LoVo (cell line): ENCODE results near the gene CST9L.

Source experiments
- DNase-seq: peaks from one replicate; pipeline ENCODE4 v3.0.0-alpha.2; 2016; ENCODE audit warnings: low spot score

Gene CST9L

DNA sequence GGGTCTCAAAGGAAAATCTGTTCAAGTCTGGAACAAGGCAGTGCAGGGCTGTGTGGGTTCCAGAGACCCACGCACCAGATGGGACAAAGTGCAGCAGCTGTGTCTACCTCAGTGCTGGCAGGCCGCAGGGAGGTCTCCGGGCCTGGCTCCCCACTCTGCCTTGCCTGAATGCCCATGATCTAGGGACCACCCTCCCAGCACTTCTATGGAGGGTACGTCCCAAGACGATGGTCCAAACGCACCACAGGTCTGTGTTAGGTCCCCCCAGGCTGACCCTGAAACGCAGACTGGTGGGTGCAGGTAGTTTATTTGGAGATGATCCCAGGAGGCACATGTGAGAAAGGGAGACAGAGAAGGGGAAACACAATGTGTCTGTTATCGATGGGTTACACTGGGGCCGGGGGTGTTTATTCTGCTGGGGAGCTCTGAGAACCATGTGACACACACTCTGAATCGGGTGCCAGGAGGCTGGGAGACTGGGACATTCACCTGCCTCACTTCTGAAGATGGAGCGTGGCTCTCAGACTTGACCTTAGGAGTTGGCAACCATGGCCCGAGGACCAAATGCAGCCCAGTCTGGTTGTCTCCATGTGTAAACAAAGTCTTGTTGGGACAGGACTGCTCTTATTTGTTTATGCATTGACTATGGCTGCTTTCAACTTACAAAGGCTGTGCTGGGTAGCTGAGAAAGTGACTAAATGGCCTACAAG is 21.7 kb downstream of the CST9L start:
- no peak for DNase-seq

DNA sequence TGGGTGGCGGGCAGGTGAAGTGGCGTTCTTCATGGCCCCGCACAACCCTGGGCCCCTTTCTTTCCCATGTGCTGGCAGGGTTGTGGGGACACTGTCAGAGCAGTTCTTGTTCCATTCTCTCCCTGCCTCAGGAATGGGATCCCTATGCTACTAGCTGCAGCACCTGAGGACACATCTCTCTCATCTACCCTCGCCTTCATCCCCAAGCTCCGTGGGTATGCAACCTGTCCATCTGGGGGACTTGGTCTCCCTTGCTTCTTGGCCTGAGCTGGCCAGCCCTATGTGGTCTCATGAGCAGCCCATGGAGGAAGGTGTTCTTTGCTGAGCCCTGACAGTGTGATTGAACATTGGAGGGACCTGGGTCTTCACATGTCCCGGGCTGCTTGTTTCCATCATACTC is 24.2 kb downstream of the CST9L start:
- DNase-seq = no peak

DNA sequence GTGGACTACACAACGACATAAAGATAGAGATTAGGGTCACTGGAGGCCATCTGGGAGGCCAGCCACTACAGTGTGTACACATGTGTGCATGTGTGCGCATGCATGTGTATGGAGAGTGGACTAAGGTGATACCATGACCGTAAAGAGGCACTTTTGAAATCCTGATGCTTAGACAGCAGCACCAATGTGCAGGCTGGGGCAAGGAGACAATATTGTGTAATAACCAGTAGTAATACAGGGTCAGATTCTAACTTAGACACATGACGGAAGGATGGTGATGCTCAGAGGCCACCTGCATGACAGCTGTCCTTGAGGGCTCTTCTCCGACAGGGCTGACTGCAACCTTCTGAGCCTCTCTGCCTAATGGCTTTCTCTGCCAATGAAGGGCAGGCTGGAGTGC is 25.5 kb downstream of the CST9L start:
- no peak for DNase-seq

DNA sequence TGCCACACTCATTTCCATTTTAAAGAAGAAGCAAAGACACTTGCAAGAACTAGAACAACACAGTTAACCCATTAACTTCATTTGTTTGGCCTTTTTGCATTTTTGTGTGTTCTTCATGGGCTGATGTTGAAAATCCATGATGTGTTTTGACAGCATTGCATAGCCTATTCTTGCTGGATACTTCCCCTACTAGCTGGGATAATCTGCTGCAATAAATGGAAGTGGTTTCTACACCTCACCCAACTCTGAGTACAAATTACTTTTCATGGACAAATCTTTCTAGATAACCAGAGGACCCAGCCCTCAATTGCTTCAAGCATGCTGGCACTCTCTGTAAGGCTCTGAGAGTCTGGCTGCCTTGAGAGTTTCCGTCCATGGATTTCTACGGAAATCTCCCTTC is 26.5 kb downstream of the CST9L start:
- DNase-seq = no peak

DNA sequence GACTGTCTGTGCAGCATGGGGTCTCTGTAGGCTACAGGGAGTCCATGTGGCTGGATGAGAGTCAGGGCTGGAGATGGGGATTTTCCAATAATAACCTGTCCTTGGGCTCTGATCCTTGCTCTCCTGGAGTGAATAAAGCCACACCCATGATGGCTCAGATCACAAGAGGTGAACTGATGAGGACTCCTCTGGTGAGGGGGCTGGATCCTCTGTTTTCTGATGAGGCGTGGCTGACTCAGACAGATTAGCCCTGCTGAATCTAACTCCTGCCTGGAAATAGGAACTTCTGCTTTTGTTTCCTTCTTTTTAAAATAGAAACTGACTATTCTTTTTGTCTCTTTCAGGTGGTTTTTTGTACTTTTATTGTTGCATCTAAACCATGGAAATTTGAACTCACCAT is 27.0 kb downstream of the CST9L start:
- no peak for DNase-seq

DNA sequence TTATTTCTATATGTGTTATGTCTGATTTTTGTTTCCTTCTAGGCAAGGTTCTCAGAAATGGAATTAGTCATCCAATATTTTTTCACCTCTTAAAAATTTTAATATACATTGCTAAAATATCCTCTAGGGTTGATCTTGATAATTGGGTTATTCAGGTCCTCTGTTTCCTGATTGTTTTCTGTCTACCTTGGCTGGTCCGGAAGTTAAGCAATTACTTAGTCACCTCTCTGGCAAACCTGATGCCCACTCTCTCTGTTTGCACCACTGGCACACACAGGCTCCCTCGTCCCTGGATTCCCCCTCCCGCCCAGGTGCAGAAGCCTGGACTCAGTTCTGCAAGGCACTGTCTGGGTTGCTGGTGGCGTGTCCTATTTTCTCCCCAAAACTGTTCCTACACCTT is 27.7 kb downstream of the CST9L start:
- DNase-seq = no peak

DNA sequence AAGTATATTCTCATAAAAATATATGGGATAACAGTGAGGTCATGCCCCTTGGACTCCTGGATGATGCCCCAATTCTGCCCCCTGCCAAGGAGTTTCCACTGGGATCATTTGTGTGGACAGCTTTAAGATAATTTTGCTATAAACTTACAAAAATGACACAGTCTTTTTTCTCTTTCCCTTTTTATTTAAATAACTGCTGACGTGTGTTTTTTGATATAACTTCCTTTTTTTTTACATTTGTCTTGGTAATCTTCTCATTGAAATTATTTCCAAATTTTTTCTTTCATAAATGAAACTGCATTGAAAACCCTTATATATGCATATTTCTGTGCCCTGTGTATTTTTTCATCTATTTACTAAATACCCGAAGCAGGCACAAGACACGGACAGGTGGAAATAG is 31.3 kb downstream of the CST9L start:
- no peak for DNase-seq

DNA sequence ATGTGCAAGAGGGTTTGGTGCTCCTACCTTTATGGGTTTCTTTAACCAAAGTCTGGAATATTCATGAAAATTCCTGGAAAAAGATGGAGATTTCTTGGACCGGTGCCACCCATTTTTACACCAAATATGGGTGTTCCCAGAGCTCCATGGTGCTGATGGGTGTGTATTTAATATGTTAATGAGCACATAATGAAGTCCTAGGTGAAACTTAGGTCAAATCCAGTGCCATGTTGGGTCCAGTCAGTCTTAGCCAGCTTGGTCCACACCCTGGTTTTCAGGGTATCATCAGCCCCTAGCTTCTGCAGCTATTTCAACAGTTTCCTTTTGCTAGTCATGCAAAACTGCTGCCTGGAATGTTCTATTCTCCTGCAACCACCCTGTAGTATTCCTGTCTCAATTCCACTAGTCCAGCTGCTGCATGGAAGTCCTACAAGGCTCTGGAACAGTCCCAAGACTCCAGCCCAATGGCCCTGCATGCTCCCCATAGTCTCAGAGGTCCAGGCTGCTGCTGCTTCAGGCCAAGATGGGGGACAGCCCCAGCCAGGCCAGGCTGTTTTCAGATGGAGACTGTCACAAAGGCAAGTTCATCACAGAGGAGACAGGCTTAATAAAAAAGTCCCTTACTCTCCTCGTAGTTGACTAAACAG is 31.8 kb downstream of the CST9L start:
- DNase-seq = no peak

DNA sequence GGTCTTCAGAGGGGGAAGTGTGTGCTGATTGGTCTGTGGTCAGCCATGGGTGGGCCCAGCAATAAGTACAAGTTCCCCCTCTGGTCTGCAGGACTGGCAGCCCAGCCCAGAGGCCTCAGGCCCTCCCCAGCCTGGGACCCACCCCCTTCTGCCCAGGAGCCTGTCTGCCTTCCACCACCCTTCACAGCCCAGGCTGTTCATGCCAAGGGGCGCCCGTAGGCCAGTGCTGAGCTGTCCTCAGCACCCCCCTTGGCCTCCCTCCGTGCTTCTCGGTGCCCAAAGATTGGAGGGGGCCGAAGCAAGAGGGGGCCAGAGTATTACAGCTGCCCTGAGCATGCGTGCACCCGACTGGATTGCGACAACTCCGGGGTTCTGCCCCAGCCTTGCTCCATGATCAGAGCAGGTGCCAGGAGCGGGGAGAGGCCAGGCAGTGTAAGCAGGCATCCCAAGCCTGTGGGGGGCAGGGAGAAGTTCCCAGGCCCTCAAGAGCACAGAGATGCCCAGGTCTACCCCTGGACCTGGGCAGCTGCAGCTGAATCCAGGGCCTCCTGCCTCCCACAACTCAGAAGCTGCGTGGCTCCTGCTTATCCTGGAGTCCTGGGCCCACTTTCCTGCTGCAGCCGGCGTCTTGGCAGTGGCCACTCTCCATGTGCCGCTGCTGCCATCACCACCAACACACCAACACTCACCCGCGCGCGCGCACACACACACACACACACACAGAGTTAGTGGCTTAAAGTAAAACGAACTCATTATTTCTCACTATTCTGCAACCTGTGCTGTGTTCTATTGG is 33.3 kb downstream of the CST9L start:
- no peak for DNase-seq

DNA sequence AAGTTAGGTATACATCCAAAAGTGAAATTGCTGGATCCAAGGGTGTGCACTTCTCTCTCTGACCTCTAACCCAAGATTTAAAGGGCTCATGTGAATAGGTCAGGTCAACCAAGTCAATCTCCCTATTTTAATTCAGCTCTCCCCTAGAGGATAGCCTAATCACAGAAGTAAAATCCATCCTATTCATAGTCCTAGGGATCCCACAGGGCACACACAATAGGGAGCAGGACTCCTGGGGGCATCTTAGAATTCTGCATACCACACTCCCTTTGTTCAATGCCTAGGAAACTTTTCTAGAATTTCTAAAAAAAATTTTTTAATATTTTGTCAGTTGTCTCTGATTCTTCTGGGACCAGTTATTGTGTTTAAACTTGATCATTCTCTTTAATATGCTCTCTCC is 35.1 kb downstream of the CST9L start:
- no peak for DNase-seq

DNA sequence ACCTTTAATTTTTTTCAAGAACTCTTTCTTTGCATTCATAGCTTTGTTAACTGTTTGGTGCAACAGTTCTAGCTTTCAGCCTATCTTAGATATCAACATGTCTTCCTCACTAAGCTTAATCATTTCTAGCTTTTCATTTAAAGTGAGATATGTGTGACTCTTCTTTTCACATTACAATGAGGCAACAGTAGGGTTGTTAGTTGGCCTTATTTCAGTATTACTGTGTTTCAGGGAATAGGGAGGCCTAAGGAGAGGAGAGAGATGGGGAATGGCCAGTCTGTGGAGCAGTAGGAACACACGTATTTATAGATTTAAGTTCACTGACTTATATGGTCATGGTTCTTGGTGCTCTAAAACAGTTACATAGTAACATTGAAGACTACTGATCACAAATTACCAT is 35.8 kb downstream of the CST9L start:
- DNase-seq = no peak

DNA sequence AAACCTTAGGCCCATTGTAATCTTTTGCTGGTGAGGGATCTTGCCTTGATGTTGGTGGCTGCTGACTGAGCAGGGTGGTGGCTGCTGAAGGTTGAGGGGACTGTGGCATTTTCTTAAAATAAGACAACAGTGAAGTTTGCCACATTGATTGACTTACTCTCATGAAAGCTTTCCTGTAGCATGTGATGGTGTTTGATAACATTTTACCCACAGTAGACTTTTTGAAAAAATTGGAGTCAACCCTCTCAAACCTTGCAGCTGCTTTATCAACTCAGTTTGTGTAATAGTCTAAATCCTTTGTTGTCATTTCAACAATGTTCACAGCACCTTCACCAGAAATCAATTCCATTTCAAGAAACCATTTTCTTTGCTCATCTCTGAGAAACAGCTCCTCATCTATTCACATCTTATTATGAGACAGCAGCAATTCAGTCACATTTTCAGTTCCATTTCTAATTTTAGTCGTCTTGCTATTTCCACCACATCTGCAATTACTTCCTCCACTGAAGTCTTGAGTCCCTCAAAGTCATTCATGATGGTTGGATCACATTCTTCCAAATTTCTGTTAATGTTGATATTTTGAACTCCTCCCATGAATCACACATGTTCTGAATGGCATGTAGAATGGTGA is 37.2 kb downstream of the CST9L start:
- DNase-seq = no peak

DNA sequence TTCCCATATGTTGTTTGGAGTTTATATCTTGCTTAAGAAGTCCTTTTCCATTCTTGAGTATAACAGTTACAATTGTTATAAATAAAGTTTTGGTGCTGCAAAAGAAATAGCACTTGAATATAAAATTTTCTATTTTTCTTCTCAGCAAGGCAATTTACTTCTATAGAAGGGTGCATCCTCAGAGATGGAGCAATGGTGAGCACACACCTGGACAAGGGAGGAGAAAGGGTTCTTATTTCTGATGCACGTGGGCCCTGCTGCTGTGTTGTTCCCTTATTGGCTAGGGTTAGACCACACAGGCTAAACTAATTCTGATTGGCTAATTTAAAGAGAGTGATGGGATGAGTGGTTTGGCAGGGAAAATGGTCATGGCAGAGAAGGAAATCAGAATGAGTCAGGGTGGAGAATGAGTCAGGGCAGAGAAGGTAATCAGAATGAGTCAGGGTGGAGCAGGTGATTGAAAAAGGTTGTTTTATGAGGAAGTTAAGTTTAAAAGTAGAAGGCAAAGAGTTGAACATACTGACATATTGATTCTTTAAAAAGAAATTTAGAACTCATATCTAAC is 39.3 kb downstream of the CST9L start:
- DNase-seq = peak; percentile 15

DNA sequence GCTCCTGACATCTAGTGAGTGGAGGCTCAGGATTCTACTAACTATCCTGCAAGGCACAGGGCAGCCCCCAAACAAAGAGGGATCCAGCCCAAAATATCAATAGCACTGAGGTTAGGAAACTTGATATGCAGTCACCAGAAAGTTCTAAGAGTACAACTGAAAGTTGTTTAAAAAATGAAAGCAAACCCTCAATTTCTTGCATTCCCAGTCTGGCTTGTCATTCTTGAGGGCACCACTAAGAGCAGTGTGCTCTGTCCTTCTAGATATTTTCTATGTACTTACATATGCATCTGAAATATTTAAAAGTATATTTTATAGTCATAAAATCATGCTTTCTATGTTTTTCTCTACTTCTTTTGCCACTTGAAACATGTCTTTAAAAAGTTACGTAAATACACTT is 41.4 kb downstream of the CST9L start:
- DNase-seq = no peak

DNA sequence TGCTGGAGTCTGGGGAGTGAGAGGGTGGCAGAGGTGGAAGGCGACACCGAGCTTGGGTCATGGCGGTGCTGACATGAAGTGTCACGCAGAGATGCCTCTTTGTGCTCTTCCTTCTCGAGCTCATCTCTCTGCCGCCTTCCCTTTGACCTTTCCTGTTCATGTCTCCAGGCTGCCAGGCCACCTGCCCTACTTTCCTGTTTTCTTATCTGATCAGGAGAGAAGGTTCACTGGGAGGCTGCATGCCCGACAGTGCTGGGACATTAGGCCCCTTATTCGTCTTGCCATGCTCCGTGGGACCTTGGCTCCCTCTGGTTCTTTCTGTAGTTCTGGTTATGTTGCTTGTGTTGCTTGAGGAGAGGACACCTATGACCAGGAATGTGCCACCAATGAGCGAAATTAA is 44.1 kb downstream of the CST9L start:
- DNase-seq = no peak

DNA sequence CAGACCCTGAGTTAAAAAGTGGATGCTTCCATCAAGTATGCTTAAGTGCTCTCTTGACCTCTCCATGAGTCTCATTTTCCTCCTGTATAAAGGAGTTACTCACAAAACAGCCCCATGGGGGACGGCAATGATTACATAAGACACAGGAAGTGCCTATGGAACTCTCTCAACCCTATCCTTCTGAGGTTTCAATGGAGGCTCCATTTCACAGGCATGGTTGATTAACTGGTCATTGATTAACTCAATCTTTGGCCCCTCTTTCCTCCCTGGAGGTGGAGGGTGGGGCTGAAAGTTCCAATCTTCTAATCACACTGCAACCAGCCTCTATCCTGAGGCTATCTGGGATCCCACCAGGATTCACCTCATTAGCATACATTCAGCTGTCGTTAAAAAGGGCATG is 48.1 kb downstream of the CST9L start:
- no peak for DNase-seq

DNA sequence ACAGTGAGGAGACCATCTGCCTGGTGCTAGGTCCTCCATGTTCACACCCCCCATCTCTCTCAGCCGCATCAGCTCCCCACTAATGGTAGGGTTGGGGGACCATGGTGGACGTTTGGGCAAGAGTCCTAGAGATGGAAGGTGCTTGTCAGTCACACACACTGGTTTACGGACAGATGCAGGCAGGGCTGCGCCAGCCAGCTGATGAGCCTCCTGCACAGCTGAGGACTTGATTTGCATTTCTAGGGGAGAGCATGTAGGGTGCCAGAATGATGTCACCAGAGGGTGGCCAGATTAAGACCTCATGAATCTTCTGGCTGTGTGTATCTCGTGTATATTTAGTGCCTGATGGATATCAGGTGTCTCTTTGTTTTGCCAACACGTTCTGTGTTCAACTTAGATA is 48.7 kb downstream of the CST9L start:
- DNase-seq = no peak

DNA sequence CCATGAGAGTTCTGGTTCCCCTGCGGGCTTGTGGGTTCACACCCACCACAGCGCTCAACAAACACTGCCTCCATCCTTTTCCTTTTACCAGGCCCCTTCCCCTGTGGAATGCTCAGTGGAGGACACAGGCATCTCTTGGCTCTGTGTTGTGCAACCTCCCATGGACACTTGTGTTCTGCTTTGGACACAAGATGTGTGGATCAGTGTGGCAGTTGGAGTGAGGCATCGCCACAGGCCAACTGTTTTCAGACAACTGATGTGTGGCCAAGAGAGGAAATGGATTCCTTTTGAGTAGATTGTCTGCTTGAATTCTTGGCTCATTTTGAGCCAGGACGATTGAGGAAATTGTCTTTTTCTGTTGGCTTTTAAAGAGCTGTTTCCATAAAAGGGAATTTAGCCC is 50.6 kb downstream of the CST9L start:
- no peak for DNase-seq

DNA sequence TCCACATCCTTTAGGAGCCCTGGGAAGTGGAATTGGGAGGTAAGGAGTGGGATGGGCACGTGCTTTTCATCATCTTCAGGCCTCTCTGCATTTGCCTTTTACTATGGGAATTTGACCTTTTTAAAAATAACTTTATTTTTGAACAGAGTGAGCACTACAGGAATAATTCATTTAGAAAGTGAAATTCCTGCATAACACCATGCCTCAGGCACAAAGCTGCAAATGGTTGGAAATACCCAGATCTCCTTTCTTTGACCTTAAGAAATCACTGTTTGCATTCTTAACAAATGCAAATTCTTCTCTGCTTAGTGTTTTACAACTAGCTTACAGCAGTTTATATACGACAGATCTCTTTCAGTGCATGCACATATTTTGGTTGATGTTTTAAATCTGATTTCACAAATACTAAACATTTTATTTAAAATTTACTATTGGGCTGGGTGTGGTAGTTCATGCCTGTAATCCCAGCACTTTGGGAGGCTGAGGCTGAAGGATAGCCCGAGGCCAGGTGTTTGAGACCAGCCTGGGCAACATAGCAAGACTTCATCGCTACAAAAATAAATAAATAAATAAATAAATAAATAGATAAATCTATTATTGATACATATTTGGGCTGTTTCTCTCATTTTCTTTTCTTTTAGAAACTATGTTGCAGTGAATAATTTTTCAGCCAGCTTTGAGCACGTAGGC is 52.9 kb downstream of the CST9L start:
- DNase-seq = no peak

DNA sequence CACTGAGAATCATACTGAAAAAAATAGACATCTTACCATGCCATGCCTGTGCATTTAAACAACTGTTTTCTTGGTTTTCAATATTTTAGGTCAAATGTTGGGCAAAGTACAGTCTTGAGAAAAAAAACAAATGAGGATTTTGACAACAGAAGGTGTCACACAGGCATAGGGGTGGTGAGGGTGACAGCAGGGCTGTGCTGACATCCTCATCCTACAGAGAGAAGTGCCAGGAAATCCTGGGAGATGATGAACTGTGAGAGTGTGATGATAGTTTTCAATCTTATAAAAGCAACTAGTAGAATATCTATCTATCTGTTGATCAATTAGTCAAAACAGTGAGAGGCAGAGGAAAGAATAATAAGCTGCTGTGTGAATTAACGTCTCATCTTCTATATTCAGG is 53.4 kb downstream of the CST9L start:
- DNase-seq = no peak
